DMS79 (cell line): ENCODE measurements around the gene TNIP3.
"Not testable (repeated sequence)": the region's sequence is repeated elsewhere in the genome, so short reads cannot be mapped to it uniquely, and the experiment has no call there.

Source experiments
- DNase-seq: peaks from one replicate; lab custom pipeline; 2025; lab: John Stamatoyannopoulos, UW

TNIP3 gene

GRCh38 chr4:121177246-121178137, 13.4 kb upstream of the TNIP3 start:
- DNase-seq: no peak

GRCh38 chr4:121176082-121176934, 12.2 kb upstream of the TNIP3 start:
- no peak for DNase-seq

- not testable (repeated sequence) for DNase-seq
Observed at GRCh38 chr4:121171477-121171876, 7.4 kb upstream of the TNIP3 start.

GRCh38 chr4:121168446-121169281, 4.5 kb upstream of the TNIP3 start:
- DNase-seq: no peak

- DNase-seq: no peak
Observed at GRCh38 chr4:121166976-121167375, 2.9 kb upstream of the TNIP3 start.

- DNase-seq: no peak
Observed at GRCh38 chr4:121165206-121165605, 1.1 kb upstream of the TNIP3 start.

- DNase-seq: no peak
Observed at GRCh38 chr4:121156822-121157769, 7.0 kb downstream of the TNIP3 start.

GRCh38 chr4:121155893-121156292, 8.2 kb downstream of the TNIP3 start:
- no peak for DNase-seq

GRCh38 chr4:121154103-121154515, 10.0 kb downstream of the TNIP3 start:
- no peak for DNase-seq

- DNase-seq: no peak
Observed at GRCh38 chr4:121151942-121152341, 12.2 kb downstream of the TNIP3 start.

GRCh38 chr4:121150486-121150885, 13.6 kb downstream of the TNIP3 start:
- DNase-seq: no peak

- no peak for DNase-seq
Observed at GRCh38 chr4:121150003-121150402, 14.1 kb downstream of the TNIP3 start.

- no peak for DNase-seq
Observed at GRCh38 chr4:121148621-121149020, 15.5 kb downstream of the TNIP3 start.

GRCh38 chr4:121148000-121148399, 16.1 kb downstream of the TNIP3 start:
- no peak for DNase-seq

GRCh38 chr4:121146530-121146929, 17.6 kb downstream of the TNIP3 start:
- DNase-seq: no peak

GRCh38 chr4:121145430-121145829, 18.7 kb downstream of the TNIP3 start:
- no peak for DNase-seq

GRCh38 chr4:121144021-121144420, 20.1 kb downstream of the TNIP3 start:
- no peak for DNase-seq

- no peak for DNase-seq
Observed at GRCh38 chr4:121143131-121143530, 21.0 kb downstream of the TNIP3 start.

GRCh38 chr4:121140716-121141460, 23.2 kb downstream of the TNIP3 start:
- no peak for DNase-seq
